ENCODE results near the gene FRRS1L. TPM values are rescaled to one million over a fixed set of nuclear protein-coding genes. Genes with fewer than 3 reads are reported as not detected.
A peak's percentile ranks its signal among the peaks of the same experiment; 100 is the strongest.

The FRRS1L gene
- 10 to 100 TPM in 5 of 8 experiments, under 1 TPM in 3; 0.31 to 20.0 (median 15.7) TPM for total RNA-seq

GRCh38 chr9:109166771-109167601 is at the start of gene FRRS1L:
Gene FRRS1L, minus strand, starts transcription at chr9:109167249. Its CDS starts 111 bp downstream, at chr9:109167138.
- in situ Hi-C loops (cut with MboI; ENCODE audit: low pct_unique_long_range_greater_than_20kb in 2 of 9, low sequenced_read_pairs in 9 of 9, unreplicated experiment in 9 of 9), result no loop called here
- 9 to 83% (median 47%) methylated on average over 1 to 6 of the region's 86 CpGs; no CpG with 5 or more reads in 4 of the 10 experiments for WGBS, 10 experiments

GRCh38 chr9:109214414-109214813 is 47.4 kb upstream of the FRRS1L start:
- ATAC-seq (replicated peaks in 6 of 8), result no peak
- no peaks in the 10 kb centered on the region for H3K4me1 ChIP-seq (replicated peaks in 1 of 2)
- no peak overlapping the region for H3K4me3 ChIP-seq
- in situ Hi-C loops (cut with MboI; ENCODE audit: low pct_unique_long_range_greater_than_20kb in 2 of 9, low sequenced_read_pairs in 9 of 9, unreplicated experiment in 9 of 9), result loop anchor here in 1 of 9 experiments (25.0 kb wide), 1 partner anchor 198 kb away; no protein-coding TSS in a partner anchor
- H3K27ac ChIP-seq, result no peak overlapping the region
- 48 to 100% (median 87%) methylated on average over 2 to 6 of the region's 6 CpGs for WGBS, 10 experiments

More at GRCh38 chr9:109166771-109167601, at the start of gene FRRS1L:
- Histone ChIP-seq H3K4me1 (replicated peaks in 1 of 2) (peaks cover 5 to 11% of the 10 kb centered on the region in 2 donors), H3K27ac (peak within 1 kb of the TSS in 1 of 2 donors; percentile 47), H3K4me3 (peak within 1 kb of the TSS; percentile 43 to 66 (median 49))
- peak in 7 of 8 experiments; percentile 51 to 94 (median 90) for ATAC-seq (replicated peaks in 6 of 8)

GRCh38 chr9:109213285-109214121 is 46.5 kb upstream of the FRRS1L start:
- peak in 3 of 8 experiments; percentile 39 to 84 (median 49) for ATAC-seq (replicated peaks in 6 of 8)
- no peaks in the 10 kb centered on the region for H3K4me1 ChIP-seq (replicated peaks in 1 of 2)
- no peak overlapping the region for H3K4me3 ChIP-seq
- H3K27ac ChIP-seq, result no peak overlapping the region
- in situ Hi-C loops (cut with MboI; ENCODE audit: low pct_unique_long_range_greater_than_20kb in 2 of 9, low sequenced_read_pairs in 9 of 9, unreplicated experiment in 9 of 9), result loop anchor here in 1 of 9 experiments (25.0 kb wide), 1 partner anchor 199 kb away; no protein-coding TSS in a partner anchor
- WGBS, 10 experiments, result 39 to 90% (median 78%) methylated on average over 1 to 8 of the region's 11 CpGs; no CpG with 5 or more reads in 2 of the 10 experiments

- WGBS, 10 experiments, result 17 to 100% (median 79%) methylated on average over 1 to 4 of the region's 4 CpGs; no CpG with 5 or more reads in 2 of the 10 experiments
- no peaks in the 10 kb centered on the region for H3K4me1 ChIP-seq (replicated peaks in 1 of 2)
- no peak overlapping the region for H3K4me3 ChIP-seq
- in situ Hi-C loops (cut with MboI; ENCODE audit: low pct_unique_long_range_greater_than_20kb in 2 of 9, low sequenced_read_pairs in 9 of 9, unreplicated experiment in 9 of 9), result loop anchor here in 1 of 9 experiments (25.0 kb wide), 1 partner anchor 200 kb away; no protein-coding TSS in a partner anchor
- no peak for ATAC-seq (replicated peaks in 6 of 8)
- no peak overlapping the region for H3K27ac ChIP-seq
Measured at GRCh38 chr9:109212768-109213167, 45.7 kb upstream of the FRRS1L start.

- in situ Hi-C loops (cut with MboI; ENCODE audit: low pct_unique_long_range_greater_than_20kb in 2 of 9, low sequenced_read_pairs in 9 of 9, unreplicated experiment in 9 of 9), result loop anchor here in 1 of 9 experiments (25.0 kb wide), 1 partner anchor 206 kb away; no protein-coding TSS in a partner anchor
- Histone ChIP-seq H3K4me1 (replicated peaks in 1 of 2) (no peaks in the 10 kb centered on the region), H3K4me3 (no peak overlapping the region), H3K27ac (no peak overlapping the region)
- 53 to 92% (median 86%) methylated on average over 1 to 2 of the region's 2 CpGs; no CpG with 5 or more reads in 6 of the 10 experiments for WGBS, 10 experiments
- peak in 1 of 8 experiments; percentile 43 for ATAC-seq (replicated peaks in 6 of 8)
Measured at GRCh38 chr9:109206670-109207069, 39.6 kb upstream of the FRRS1L start.

- WGBS, 10 experiments, result 0 to 100% (median 93%) methylated on average over 1 of the region's 1 CpG; no CpG with 5 or more reads in 4 of the 10 experiments
- H3K4me3 ChIP-seq, result no peak overlapping the region
- ATAC-seq (replicated peaks in 6 of 8), result no peak
- in situ Hi-C loops (cut with MboI; ENCODE audit: low pct_unique_long_range_greater_than_20kb in 2 of 9, low sequenced_read_pairs in 9 of 9, unreplicated experiment in 9 of 9), result loop anchor here in 1 of 9 experiments (25.0 kb wide), 1 partner anchor 207 kb away; no protein-coding TSS in a partner anchor
- no peak overlapping the region for H3K27ac ChIP-seq
- H3K4me1 ChIP-seq (replicated peaks in 1 of 2), result no peaks in the 10 kb centered on the region
Measured at GRCh38 chr9:109205526-109205925, 38.5 kb upstream of the FRRS1L start.

GRCh38 chr9:109203761-109204360 is 36.8 kb upstream of the FRRS1L start:
- in situ Hi-C loops (cut with MboI; ENCODE audit: low pct_unique_long_range_greater_than_20kb in 2 of 9, low sequenced_read_pairs in 9 of 9, unreplicated experiment in 9 of 9), result loop anchor here in 1 of 9 experiments (25.0 kb wide), 1 partner anchor 208 kb away; no protein-coding TSS in a partner anchor
- 44 to 100% (median 73%) methylated on average over 1 to 4 of the region's 4 CpGs; no CpG with 5 or more reads in 2 of the 10 experiments for WGBS, 10 experiments
- H3K4me1 ChIP-seq (replicated peaks in 1 of 2), result no peaks in the 10 kb centered on the region
- H3K4me3 ChIP-seq, result no peak overlapping the region
- ATAC-seq (replicated peaks in 6 of 8), result no peak
- no peak overlapping the region for H3K27ac ChIP-seq

GRCh38 chr9:109199676-109200075 is 32.6 kb upstream of the FRRS1L start:
- no peak overlapping the region for H3K27ac ChIP-seq
- in situ Hi-C loops (cut with MboI; ENCODE audit: low pct_unique_long_range_greater_than_20kb in 2 of 9, low sequenced_read_pairs in 9 of 9, unreplicated experiment in 9 of 9), result loop anchor here in 2 of 9 experiments (25.0 kb wide), 2 partner anchors 113 to 213 kb away; partner anchors contain the start of gene EPB41L4B (in 2 of the 2)
- H3K4me3 ChIP-seq, result no peak overlapping the region
- WGBS, 10 experiments, result 0 to 92% (median 67%) methylated on average over 1 to 3 of the region's 5 CpGs; no CpG with 5 or more reads in 3 of the 10 experiments
- H3K4me1 ChIP-seq (replicated peaks in 1 of 2), result no peaks in the 10 kb centered on the region
- ATAC-seq (replicated peaks in 6 of 8), result no peak

- ATAC-seq (replicated peaks in 6 of 8), result no peak
- no peak overlapping the region for H3K27ac ChIP-seq
- H3K4me1 ChIP-seq (replicated peaks in 1 of 2), result no peaks in the 10 kb centered on the region
- no peak overlapping the region for H3K4me3 ChIP-seq
- WGBS, 10 experiments, result 20 to 100% (median 67%) methylated on average over 1 to 3 of the region's 6 CpGs; no CpG with 5 or more reads in 3 of the 10 experiments
- in situ Hi-C loops (cut with MboI; ENCODE audit: low pct_unique_long_range_greater_than_20kb in 2 of 9, low sequenced_read_pairs in 9 of 9, unreplicated experiment in 9 of 9), result loop anchor here in 2 of 9 experiments (25.0 kb wide), 1 partner anchor 113 kb away; the partner anchor contains the start of gene EPB41L4B (in 2 of the 2)
Measured at GRCh38 chr9:109198736-109199382, 31.8 kb upstream of the FRRS1L start.

GRCh38 chr9:109193974-109194556 is 27.0 kb upstream of the FRRS1L start:
- Histone ChIP-seq H3K27ac (no peak overlapping the region), H3K4me1 (replicated peaks in 1 of 2) (no peaks in the 10 kb centered on the region), H3K4me3 (no peak overlapping the region)
- WGBS, 10 experiments, result 8 to 76% (median 27%) methylated on average over 1 to 7 of the region's 11 CpGs; no CpG with 5 or more reads in 3 of the 10 experiments
- in situ Hi-C loops (cut with MboI; ENCODE audit: low pct_unique_long_range_greater_than_20kb in 2 of 9, low sequenced_read_pairs in 9 of 9, unreplicated experiment in 9 of 9), result loop anchor here in 2 of 9 experiments (25.0 kb wide), 1 partner anchor 118 kb away; the partner anchor contains the start of gene EPB41L4B (in 2 of the 2)
- peak in 3 of 8 experiments; percentile 26 to 78 (median 73) for ATAC-seq (replicated peaks in 6 of 8)

- WGBS, 10 experiments, result 0 to 60% (median 23%) methylated on average over 1 to 6 of the region's 7 CpGs; no CpG with 5 or more reads in 4 of the 10 experiments
- peak in 4 of 8 experiments; percentile 34 to 84 (median 54) for ATAC-seq (replicated peaks in 6 of 8)
Measured at GRCh38 chr9:109192732-109193361, 25.8 kb upstream of the FRRS1L start.

More at GRCh38 chr9:109192732-109193361, 25.8 kb upstream of the FRRS1L start:
- H3K27ac ChIP-seq, result no peak overlapping the region
- H3K4me3 ChIP-seq, result no peak overlapping the region
- H3K4me1 ChIP-seq (replicated peaks in 1 of 2), result no peaks in the 10 kb centered on the region
- in situ Hi-C loops (cut with MboI; ENCODE audit: low pct_unique_long_range_greater_than_20kb in 2 of 9, low sequenced_read_pairs in 9 of 9, unreplicated experiment in 9 of 9), result loop anchor here in 2 of 9 experiments (25.0 kb wide), 1 partner anchor 119 kb away; the partner anchor contains the start of gene EPB41L4B (in 2 of the 2)
